HG03064 (cell line): ENCODE results near the gene ACSL1.

Experiments used
- ATAC-seq: cut with Tn5 transposase; IDR thresholded peaks from one replicate; pipeline ENCODE4 v1.9.1; 2021; ENCODE audit warnings: low read depth; ENCODE audit not compliant: unreplicated experiment

Gene ACSL1

DNA sequence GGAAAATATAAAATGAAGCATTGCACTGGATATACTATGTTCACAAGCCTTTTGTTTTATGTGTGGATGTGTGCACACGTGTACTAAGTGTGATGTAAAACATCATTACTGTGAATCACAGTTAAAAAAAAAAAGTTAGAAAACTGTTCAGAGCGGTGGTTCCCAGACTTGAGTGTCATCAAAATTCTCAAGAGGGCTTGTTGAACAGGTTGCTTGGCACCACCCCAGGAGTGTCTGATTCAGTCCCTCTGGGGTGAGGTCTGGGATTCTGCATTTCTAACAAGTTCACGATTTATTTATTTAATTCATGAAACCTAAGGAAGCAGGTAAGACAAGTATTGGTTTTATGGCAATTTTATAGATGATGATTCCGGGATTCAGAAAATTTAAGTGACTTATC, 93.6 kb downstream of the ACSL1 start:
- ATAC-seq = no peak

DNA sequence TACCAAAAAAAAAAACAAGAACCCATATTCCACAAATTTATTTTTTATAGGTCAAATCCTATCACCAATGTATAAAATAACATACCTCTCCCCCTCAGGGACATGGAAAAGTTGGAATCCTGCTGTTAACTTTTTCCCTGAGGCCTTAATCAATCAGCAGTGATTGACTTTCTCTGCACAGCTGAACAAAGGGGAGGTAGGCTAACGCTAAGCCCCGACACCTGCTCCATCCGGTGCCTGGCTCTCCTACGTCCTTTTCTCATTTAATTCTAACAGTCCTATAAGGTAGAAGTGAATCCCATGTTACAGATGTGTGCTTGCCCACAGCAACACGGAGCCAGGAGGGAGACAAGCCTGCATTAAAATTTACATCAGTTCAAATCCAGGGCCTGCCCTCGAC, 94.7 kb downstream of the ACSL1 start:
- ATAC-seq = no peak

DNA sequence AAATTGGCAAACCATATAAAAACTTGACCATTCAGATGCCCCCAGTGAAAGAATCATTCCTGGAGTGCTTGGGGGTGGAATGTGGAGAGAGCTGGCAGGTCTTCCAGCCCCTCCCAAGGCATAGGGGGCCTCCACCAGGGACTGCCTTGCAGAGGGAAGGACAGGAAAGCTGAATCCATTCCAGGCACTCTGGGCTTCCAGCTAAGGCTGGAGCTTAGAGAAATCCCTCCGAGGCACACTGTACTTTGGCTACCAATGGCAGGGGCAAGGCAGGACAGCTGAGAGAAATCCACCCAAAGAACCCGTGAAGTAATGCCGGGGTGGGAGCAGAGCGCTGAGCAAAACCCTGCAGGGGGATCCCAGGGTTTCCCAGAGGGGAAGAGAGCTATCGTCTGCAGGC, 95.8 kb downstream of the ACSL1 start:
- ATAC-seq = no peak

DNA sequence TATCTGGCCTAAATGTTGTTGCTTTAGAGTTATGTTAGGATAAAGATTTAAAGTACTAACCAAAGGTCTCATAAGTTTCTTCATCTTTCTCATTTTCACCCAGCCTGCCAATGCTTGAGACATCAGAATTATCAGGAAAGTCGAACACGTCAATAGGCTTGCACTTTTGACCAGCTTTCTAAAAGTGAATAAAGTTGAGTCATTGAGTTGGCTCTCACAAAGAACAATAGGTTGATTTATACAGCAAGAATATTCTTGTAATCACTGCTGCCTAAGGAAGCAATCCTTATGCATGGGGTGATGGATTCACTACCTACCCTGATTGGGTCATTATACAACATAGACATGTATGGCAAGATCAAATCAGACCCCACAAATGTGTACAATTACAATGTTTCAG, 96.9 kb downstream of the ACSL1 start:
- no peak for ATAC-seq

DNA sequence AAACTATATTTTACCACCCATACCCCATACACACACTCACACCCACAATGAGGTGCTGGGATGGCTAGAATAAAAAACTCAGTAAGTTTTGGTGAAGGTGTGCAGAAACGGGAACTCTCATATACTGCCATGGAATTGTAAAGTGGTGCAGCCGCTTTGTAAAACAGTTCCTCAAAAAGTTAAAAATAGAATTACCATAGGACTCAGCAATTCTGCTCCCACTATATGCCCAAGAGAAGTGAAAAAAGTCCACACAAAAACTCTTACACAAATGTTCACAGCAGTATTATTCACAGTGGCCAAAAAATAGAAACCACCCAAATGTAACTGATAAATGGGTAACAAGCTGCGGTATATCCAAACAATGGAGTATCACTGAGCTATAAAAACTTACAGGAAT, 98.3 kb downstream of the ACSL1 start:
- ATAC-seq = no peak

DNA sequence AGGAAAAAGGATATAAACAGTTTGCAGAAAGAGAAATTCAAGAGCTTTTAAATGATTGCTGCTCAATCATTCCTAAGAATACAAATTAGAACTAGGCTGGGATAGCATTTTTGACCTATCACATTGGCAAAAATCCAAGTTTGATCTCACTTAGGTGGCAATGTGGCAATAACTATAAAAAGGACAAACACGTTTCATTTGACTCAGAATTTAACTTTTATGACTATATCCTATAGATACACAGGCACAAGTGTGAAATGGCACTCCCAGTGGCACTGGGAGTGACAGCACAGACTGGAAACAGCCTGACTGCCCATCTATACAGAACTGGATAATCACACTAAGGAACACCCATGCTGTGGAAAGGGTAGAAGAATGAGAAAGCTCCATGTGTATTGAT, 103.0 kb downstream of the ACSL1 start:
- no peak for ATAC-seq

DNA sequence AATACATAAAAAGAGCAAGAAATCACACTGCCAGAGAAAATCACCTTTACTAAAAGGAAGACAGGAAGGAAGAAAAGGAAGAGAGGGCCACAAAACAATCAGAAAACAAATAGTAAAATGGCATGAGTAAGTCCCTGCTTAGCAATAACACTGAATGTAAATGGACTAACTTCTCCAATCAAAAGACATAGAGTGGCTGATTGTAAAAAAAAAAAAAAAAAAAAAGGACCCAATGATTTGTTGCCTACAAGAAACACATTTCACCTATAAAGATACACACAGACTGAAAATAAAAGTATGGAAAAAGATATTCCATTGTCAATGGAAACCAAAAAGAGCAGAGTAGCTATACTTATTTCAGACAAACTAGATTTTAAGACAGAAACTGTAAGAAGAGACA, 104.5 kb downstream of the ACSL1 start:
- no peak for ATAC-seq

DNA sequence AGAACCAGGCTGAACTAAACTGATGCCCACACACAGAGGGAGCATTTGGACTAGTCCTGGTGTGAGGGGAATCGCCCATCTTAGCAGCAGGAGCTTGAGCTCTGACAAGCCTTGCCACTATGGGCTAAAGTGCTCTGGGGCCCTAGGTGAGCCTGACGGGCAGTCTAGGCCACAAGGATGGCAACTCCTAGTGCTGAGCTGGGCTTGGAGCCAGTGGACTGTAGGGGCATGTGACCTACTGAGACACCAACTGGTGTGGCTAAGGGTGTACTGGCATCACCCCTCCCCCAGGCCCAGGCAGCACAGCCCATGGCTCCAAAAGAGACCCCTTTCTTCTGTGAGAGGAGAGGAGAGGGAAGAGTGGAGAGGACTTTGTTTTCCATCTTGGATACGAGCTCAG, 106.4 kb downstream of the ACSL1 start:
- no peak for ATAC-seq

DNA sequence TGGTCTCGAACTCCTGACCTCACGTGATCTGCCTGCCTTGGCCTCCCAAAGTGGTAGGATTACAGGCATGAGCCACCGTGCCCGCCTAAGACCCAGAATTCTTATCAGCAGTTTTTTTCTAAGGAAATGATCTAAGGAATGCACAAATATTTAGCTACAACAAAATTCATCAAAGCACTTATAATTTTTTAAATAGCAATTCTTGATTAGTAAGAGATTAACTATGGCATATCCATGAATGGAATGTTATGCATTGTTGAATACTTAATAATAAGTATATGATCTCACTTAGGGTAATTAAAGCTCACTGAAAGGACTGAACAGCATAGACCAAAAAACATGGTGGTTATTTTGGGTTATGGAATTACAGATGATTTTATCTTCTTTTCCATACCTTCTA, 110.2 kb downstream of the ACSL1 start:
- no peak for ATAC-seq

DNA sequence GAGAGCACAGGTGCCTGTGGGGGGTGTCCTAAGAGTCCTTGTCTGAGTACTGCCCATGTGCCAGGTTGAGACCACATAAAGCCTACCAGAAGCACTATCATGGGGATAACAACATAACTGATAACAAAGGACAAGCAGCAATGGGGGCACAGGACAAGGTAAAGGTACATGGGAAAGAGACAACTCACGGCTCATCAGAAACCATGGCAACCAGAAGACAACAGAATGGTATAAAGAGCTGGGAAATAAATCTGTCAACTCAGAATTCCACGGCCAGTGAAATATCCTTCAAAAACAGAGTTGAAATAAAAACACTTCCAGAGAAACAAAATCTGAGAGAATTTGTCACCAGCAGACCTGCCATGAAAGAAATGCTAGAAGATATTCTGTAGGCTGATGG, 111.9 kb downstream of the ACSL1 start:
- no peak for ATAC-seq

DNA sequence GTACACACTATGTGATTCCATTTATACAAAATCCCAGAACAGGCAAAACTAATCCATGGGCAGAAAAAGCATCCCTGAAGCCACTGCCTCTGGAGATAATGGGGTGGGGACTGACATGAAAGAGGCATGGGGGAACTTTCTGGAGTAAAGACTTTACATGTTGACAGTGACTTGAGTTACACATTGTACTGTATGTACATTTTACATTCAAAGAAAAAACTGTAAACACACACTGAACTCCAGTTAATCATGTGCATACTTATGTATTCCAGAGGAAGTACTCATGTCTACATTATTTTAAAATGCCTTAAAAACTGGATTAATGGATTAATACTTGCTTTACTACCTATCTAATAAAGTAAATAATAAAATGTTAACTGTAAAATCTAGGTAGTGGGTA, 113.4 kb downstream of the ACSL1 start:
- ATAC-seq = no peak

DNA sequence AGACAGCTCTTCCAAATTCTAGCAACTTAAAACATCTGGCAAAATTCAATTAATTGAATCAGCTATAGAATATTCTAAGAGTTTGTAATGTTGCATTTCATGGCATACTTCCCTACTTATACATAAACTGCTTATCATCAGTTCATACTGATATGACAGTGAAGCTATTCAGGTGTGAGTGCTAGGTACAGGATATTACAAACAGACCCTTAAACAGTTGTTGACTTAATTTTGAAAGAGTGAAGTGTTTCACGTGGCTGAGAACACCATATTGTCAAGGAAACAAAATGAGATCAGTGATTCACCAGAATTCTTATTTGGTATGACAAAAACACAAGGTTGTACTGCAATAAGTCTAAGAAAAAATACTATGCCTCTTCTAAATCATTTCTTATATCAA, 119.3 kb downstream of the ACSL1 start:
- ATAC-seq = no peak

DNA sequence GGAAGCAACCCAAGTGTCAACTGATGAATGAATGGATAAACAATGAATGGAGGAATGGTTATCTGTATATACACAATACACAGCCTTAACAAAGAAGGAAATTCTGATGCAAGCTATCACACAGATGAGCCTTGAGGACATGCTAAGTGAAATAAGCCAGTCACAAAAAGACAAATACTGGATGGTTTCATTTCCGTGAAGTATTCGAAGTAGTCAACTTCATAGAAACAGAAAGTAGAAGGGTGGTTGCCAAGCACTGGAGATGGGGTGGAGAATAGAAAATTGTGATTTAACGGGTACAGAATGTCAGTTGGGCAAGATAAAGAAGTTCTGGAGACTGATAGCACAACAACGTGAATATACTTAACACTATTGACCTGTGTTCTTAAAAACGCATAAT, 120.1 kb downstream of the ACSL1 start:
- no peak for ATAC-seq
